WTC11 (cell line): ENCODE results near the gene ZMYND11.

Experiments
- GABPB1 ChIP-seq: sonication (generic); formaldehyde crosslinking; IDR thresholded peaks from 2 replicates; pipeline ENCODE4 v1.8.1; 2023; ENCODE audit warnings: mild to moderate bottlenecking, missing genetic modification reagents
- SP1 ChIP-seq: sonication (generic); formaldehyde crosslinking; conservative IDR thresholded peaks from 2 replicates; pipeline ENCODE4 v1.8.1; 2022; ENCODE audit warnings: missing genetic modification reagents
- ZBTB21 ChIP-seq: sonication (generic); formaldehyde crosslinking; IDR thresholded peaks from 2 replicates; pipeline ENCODE4 v1.8.1; 2023; ENCODE audit warnings: mild to moderate bottlenecking, missing genetic modification reagents, borderline replicate concordance
- ZNF232 ChIP-seq: sonication (generic); formaldehyde crosslinking; IDR thresholded peaks from 2 replicates; pipeline ENCODE4 v1.8.0; 2022; ENCODE audit warnings: mild to moderate bottlenecking, missing genetic modification reagents
- ZNF317 ChIP-seq: sonication (generic); formaldehyde crosslinking; IDR thresholded peaks from 2 replicates; pipeline ENCODE4 v1.8.1; 2023; ENCODE audit warnings: low read depth, mild to moderate bottlenecking, moderate library complexity, missing genetic modification reagents, borderline replicate concordance
- TF ChIP-seq, protein P1 (sequence below): sonication (generic); formaldehyde crosslinking; IDR thresholded peaks from 2 replicates; pipeline ENCODE4 v1.8.1; 2022; ENCODE audit warnings: mild to moderate bottlenecking, moderate library complexity, missing genetic modification reagents
- TF ChIP-seq, protein P2 (sequence below): fragments of 200-600 bp; IDR thresholded peaks from 2 replicates; pipeline ENCODE4 v1.8.0; 2022; ENCODE audit warnings: antibody characterized with exemption
- TF ChIP-seq, protein P3 (sequence below): sonication (generic); formaldehyde crosslinking; IDR thresholded peaks from 2 replicates; pipeline ENCODE4 v1.8.0; 2022; ENCODE audit warnings: mild to moderate bottlenecking, missing genetic modification reagents

DNA sequence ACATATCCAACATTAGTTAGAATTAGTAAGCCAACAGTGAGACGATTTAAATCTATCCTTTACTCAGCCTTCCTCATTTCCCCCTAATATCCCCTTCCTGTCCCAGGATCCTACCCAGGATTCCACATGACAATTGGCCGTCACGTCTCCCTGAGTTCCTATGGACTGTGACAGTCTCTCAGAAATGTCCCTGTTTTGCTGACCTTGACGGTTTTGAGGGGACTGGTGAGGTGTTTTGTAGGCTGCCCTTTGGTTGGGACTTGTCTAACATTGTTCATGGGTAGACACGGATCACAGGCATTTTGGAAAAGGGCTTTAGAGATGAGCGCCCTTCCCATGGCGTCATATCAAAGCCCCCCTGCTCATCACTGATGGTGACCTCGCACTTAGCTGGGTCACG is 162.8 kb downstream of the ZMYND11 start:
- TF ChIP-seq, protein P1, sequence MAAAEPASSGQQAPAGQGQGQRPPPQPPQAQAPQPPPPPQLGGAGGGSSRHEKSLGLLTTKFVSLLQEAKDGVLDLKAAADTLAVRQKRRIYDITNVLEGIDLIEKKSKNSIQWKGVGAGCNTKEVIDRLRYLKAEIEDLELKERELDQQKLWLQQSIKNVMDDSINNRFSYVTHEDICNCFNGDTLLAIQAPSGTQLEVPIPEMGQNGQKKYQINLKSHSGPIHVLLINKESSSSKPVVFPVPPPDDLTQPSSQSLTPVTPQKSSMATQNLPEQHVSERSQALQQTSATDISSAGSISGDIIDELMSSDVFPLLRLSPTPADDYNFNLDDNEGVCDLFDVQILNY (CRISPR knock-in tag): no peak
- TF ChIP-seq SP1 (CRISPR knock-in tag): no peak
- TF ChIP-seq, protein P2, sequence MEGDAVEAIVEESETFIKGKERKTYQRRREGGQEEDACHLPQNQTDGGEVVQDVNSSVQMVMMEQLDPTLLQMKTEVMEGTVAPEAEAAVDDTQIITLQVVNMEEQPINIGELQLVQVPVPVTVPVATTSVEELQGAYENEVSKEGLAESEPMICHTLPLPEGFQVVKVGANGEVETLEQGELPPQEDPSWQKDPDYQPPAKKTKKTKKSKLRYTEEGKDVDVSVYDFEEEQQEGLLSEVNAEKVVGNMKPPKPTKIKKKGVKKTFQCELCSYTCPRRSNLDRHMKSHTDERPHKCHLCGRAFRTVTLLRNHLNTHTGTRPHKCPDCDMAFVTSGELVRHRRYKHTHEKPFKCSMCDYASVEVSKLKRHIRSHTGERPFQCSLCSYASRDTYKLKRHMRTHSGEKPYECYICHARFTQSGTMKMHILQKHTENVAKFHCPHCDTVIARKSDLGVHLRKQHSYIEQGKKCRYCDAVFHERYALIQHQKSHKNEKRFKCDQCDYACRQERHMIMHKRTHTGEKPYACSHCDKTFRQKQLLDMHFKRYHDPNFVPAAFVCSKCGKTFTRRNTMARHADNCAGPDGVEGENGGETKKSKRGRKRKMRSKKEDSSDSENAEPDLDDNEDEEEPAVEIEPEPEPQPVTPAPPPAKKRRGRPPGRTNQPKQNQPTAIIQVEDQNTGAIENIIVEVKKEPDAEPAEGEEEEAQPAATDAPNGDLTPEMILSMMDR: no peak
- TF ChIP-seq ZNF232 (CRISPR knock-in tag): no peak
- TF ChIP-seq, protein P3, sequence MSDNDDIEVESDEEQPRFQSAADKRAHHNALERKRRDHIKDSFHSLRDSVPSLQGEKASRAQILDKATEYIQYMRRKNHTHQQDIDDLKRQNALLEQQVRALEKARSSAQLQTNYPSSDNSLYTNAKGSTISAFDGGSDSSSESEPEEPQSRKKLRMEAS (CRISPR knock-in tag): no peak
- no peak for TF ChIP-seq ZBTB21
- no peak for TF ChIP-seq GABPB1 (CRISPR knock-in tag)
- TF ChIP-seq ZNF317 (CRISPR knock-in tag): no peak
